ENCODE measurements around the gene SPATA16.

DNA sequence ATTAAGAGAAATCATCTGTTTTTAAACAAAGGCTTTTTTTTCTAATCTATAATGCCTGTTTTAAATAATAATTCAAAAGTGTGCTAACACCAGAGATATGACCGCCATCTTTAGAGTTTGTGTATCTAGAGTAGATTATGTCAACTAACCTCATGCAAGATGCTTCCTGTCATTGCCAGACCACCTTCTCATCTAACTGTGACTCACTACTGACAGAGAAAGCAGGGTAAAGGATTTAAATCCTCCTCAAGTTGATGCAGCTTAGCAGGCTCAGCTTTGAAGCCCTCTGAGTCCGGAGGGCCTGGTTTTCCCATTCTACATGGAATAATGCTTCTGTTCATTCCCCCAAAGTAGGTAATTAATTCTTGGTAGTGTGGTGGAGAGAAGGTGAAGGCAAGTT, 282.0 kb downstream of the SPATA16 start:
- TF ChIP-seq, protein P1, sequence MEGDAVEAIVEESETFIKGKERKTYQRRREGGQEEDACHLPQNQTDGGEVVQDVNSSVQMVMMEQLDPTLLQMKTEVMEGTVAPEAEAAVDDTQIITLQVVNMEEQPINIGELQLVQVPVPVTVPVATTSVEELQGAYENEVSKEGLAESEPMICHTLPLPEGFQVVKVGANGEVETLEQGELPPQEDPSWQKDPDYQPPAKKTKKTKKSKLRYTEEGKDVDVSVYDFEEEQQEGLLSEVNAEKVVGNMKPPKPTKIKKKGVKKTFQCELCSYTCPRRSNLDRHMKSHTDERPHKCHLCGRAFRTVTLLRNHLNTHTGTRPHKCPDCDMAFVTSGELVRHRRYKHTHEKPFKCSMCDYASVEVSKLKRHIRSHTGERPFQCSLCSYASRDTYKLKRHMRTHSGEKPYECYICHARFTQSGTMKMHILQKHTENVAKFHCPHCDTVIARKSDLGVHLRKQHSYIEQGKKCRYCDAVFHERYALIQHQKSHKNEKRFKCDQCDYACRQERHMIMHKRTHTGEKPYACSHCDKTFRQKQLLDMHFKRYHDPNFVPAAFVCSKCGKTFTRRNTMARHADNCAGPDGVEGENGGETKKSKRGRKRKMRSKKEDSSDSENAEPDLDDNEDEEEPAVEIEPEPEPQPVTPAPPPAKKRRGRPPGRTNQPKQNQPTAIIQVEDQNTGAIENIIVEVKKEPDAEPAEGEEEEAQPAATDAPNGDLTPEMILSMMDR (IDR thresholded peaks at IDR 0.05; ENCODE audit: borderline replicate concordance, extremely low read depth, low read length, poor library complexity, severe bottlenecking): no peak
- TF ChIP-seq EZH2 (IDR thresholded peaks at IDR 0.05; ENCODE audit: borderline replicate concordance, low read depth, low read length, severe bottlenecking): no peak
